Vagina (tissue), 2 donors: ENCODE results near the gene GOLT1A. TPM values are rescaled to one million over a fixed set of nuclear protein-coding genes. Genes with fewer than 3 reads are reported as not detected.

Source experiments
- DNase-seq, 2 donors: peaks; one replicate each; pipeline ENCODE4 v3.0.0-alpha.2; 2017; ENCODE audit errors: extremely low spot score in 2 of 2
- H3K27ac ChIP-seq: fragments of 200-600 bp; sonication (generic); one replicate; pipeline ENCODE4 v1.5.1; 2019
- H3K27me3 ChIP-seq: fragments of 200-600 bp; sonication (generic); one replicate; pipeline ENCODE4 v1.5.1; 2019
- H3K36me3 ChIP-seq, 2 donors: fragments of 200-600 bp; sonication (generic); one replicate each; pipeline ENCODE4 v1.5.1; 2017 to 2019
- H3K4me1 ChIP-seq: fragments of 200-600 bp; sonication (generic); one replicate; pipeline ENCODE4 v1.5.1; 2019
- H3K4me3 ChIP-seq, 2 donors: fragments of 200-600 bp; sonication (generic); 1 replicate in 1 of 2; 2 replicates in 1 of 2; pipeline ENCODE4 v1.5.1; 2016 to 2019
- H3K9me3 ChIP-seq: fragments of 200-600 bp; sonication (generic); one replicate; pipeline ENCODE4 v1.5.1; 2019
- CTCF ChIP-seq, 3 experiments: fragments of 450-650 bp in 2 of 3; fragments of 200-600 bp in 1 of 3; sonication (generic) in 1 of 3; IDR thresholded peaks; one replicate each; pipeline ENCODE4 v1.5.1; 2017 to 2019; ENCODE audit warnings: antibody characterized with exemption in 3 of 3, mild to moderate bottlenecking in 2 of 3, moderate library complexity in 2 of 3
- POLR2A ChIP-seq, 2 donors: fragments of 450-650 bp; IDR thresholded peaks; one replicate each; pipeline ENCODE4 v1.6.1; 2017; ENCODE audit warnings: antibody characterized with exemption in 2 of 2, mild to moderate bottlenecking in 2 of 2, moderate library complexity in 2 of 2
- POLR2AphosphoS5 ChIP-seq, 2 donors: sonication (generic); formaldehyde crosslinking; IDR thresholded peaks; one replicate each; pipeline ENCODE4 v1.9.0; 2017; ENCODE audit warnings: antibody characterized with exemption in 2 of 2, mild to moderate bottlenecking in 2 of 2, low read depth in 1 of 2; ENCODE audit not compliant: insufficient read depth in 1 of 2
- intact Hi-C: fragments of 100-400 bp; cut with DNase I; formaldehyde crosslinking; loops from one replicate; pipeline ENCODE4 v1.15.1; 2023
- total RNA-seq: library from RNA; depleted of rRNA; stranded (reverse); fragments of >200 nt; gene quantifications from one replicate; pipeline ENCODE4 v1.2.3, GENCODE V29; 2016

Gene GOLT1A
- total RNA-seq, 1 donor from 2014 or later: not detected

- no peaks in the 10 kb centered on the region for H3K36me3 ChIP-seq
- H3K9me3 ChIP-seq: no peaks in the 10 kb centered on the region
- no peak overlapping the region for H3K27ac ChIP-seq
- TF ChIP-seq POLR2A (IDR thresholded peaks at IDR 0.05): no peak
- TF ChIP-seq CTCF (IDR thresholded peaks at IDR 0.05): no peak
- TF ChIP-seq POLR2AphosphoS5 (IDR thresholded peaks at IDR 0.05; ENCODE audit: insufficient read depth in 1 of 2, low read depth in 1 of 2): no peak
- no peak overlapping the region for H3K4me3 ChIP-seq
- no peak for DNase-seq
- intact Hi-C loops: loop anchor here (5.0 kb wide), 1 partner anchor 142 kb away; no protein-coding TSS in a partner anchor
- no peaks in the 10 kb centered on the region for H3K4me1 ChIP-seq
- H3K27me3 ChIP-seq: no peaks in the 10 kb centered on the region
These were observed 6.3 kb upstream of the GOLT1A start for GRCh38 chr1:204219971-204220616.

GRCh38 chr1:204218552-204218951 is 4.8 kb upstream of the GOLT1A start:
- no peak for DNase-seq
- no peak overlapping the region for H3K27ac ChIP-seq
- H3K4me3 ChIP-seq: no peak overlapping the region
- H3K4me1 ChIP-seq: peaks cover 7% of the 10 kb centered on the region
- no peaks in the 10 kb centered on the region for H3K36me3 ChIP-seq
- TF ChIP-seq CTCF (IDR thresholded peaks at IDR 0.05): no peak
- TF ChIP-seq POLR2AphosphoS5 (IDR thresholded peaks at IDR 0.05; ENCODE audit: insufficient read depth in 1 of 2, low read depth in 1 of 2): no peak
- TF ChIP-seq POLR2A (IDR thresholded peaks at IDR 0.05): no peak
- no peaks in the 10 kb centered on the region for H3K27me3 ChIP-seq
- H3K9me3 ChIP-seq: no peaks in the 10 kb centered on the region
- intact Hi-C loops: loop anchor here (5.0 kb wide), 1 partner anchor 144 kb away; no protein-coding TSS in a partner anchor

GRCh38 chr1:204217648-204218000 is 3.8 kb upstream of the GOLT1A start:
- no peak for TF ChIP-seq POLR2A (IDR thresholded peaks at IDR 0.05)
- TF ChIP-seq CTCF (IDR thresholded peaks at IDR 0.05): no peak
- no peak for TF ChIP-seq POLR2AphosphoS5 (IDR thresholded peaks at IDR 0.05; ENCODE audit: insufficient read depth in 1 of 2, low read depth in 1 of 2)
- no peak overlapping the region for H3K4me3 ChIP-seq
- H3K9me3 ChIP-seq: no peaks in the 10 kb centered on the region
- no peaks in the 10 kb centered on the region for H3K36me3 ChIP-seq
- no peak overlapping the region for H3K27ac ChIP-seq
- no peaks in the 10 kb centered on the region for H3K27me3 ChIP-seq
- DNase-seq: no peak
- intact Hi-C loops: loop anchor here (5.0 kb wide), 1 partner anchor 145 kb away; no protein-coding TSS in a partner anchor
- H3K4me1 ChIP-seq: peaks cover 8% of the 10 kb centered on the region

GRCh38 chr1:204216880-204217647 is 3.3 kb upstream of the GOLT1A start:
- no peaks in the 10 kb centered on the region for H3K9me3 ChIP-seq
- peaks cover 8% of the 10 kb centered on the region for H3K4me1 ChIP-seq
- DNase-seq: no peak
- H3K27me3 ChIP-seq: no peaks in the 10 kb centered on the region
- TF ChIP-seq POLR2AphosphoS5 (IDR thresholded peaks at IDR 0.05; ENCODE audit: insufficient read depth in 1 of 2, low read depth in 1 of 2): no peak
- no peak for TF ChIP-seq CTCF (IDR thresholded peaks at IDR 0.05)
- TF ChIP-seq POLR2A (IDR thresholded peaks at IDR 0.05): no peak
- no peaks in the 10 kb centered on the region for H3K36me3 ChIP-seq
- H3K27ac ChIP-seq: no peak overlapping the region
- H3K4me3 ChIP-seq: no peak overlapping the region
- intact Hi-C loops: loop anchor here (5.0 kb wide), 1 partner anchor 145 kb away; no protein-coding TSS in a partner anchor

GRCh38 chr1:204216236-204216635 is 2.4 kb upstream of the GOLT1A start:
- Histone ChIP-seq H3K27me3 (no peaks in the 10 kb centered on the region), H3K27ac (no peak overlapping the region), H3K4me1 (peaks cover 8% of the 10 kb centered on the region), H3K4me3 (no peak overlapping the region), H3K9me3 (no peaks in the 10 kb centered on the region), H3K36me3 (no peaks in the 10 kb centered on the region)
- DNase-seq: no peak
- intact Hi-C loops: loop anchor here (5.0 kb wide), 1 partner anchor 146 kb away; no protein-coding TSS in a partner anchor
- TF ChIP-seq POLR2A (IDR thresholded peaks at IDR 0.05): no peak
- TF ChIP-seq CTCF (IDR thresholded peaks at IDR 0.05): no peak
- no peak for TF ChIP-seq POLR2AphosphoS5 (IDR thresholded peaks at IDR 0.05; ENCODE audit: insufficient read depth in 1 of 2, low read depth in 1 of 2)
